Measurements from ENCODE around the gene ASCC1.
"Not testable (repeated sequence)": the region's sequence is repeated elsewhere in the genome, so short reads cannot be mapped to it uniquely, and the experiment has no call there.

DNA sequence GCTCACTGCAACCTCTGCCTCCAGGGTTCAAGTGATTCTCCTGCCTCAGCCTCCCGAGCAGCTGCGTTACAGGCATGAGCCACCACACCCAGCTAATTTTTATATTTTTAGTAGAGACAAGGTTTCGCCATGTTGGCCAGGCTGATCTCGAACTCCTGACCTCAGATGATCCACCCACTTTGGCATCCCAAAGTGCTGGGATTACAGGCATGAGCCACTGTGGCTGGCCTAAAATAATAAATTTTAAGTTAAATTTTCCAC, 68.8 kb downstream of the ASCC1 start:
- not testable (repeated sequence) for TF ChIP-seq EZH2phosphoT487 (IDR thresholded peaks at IDR 0.05; ENCODE audit: insufficient read depth, low read depth); EZH2 (IDR thresholded peaks at IDR 0.05; ENCODE audit: insufficient read depth, poor library complexity, severe bottlenecking)

Data from GM23248 (cell line).